Upper lobe of left lung (tissue), 6 donors: Measurements from ENCODE around the gene FHOD3. TPM values are rescaled to one million over a fixed set of nuclear protein-coding genes. Genes with fewer than 3 reads are reported as not detected.

Experiments used
- ATAC-seq, 2 donors: fragments of 200-7000 bp; cut with Tn5 transposase; one replicate each; pipeline ENCODE4 v1.9.1; 2022; ENCODE audit warnings: mild to moderate bottlenecking in 2 of 2, moderate library complexity in 2 of 2; ENCODE audit not compliant: low FRiP score in 2 of 2
- DNase-seq, 2 donors: peaks; one replicate each; pipeline ENCODE4 v3.0.0-alpha.2; 2019 to 2020
- H3K27ac ChIP-seq, 4 donors: fragments of 200-600 bp; sonication (generic); one replicate each; pipeline ENCODE4 v1.5.1; 2016 to 2019
- H3K27me3 ChIP-seq, 4 donors: fragments of 200-600 bp; sonication (generic); one replicate each; pipeline ENCODE4 v1.5.1; 2017 to 2019
- H3K36me3 ChIP-seq, 4 donors: fragments of 200-600 bp; sonication (generic); one replicate each; pipeline ENCODE4 v1.5.1; 2016 to 2019
- H3K4me1 ChIP-seq, 4 donors: fragments of 200-600 bp; sonication (generic); one replicate each; pipeline ENCODE4 v1.5.1; 2018 to 2019
- H3K4me3 ChIP-seq, 4 donors: fragments of 200-600 bp; sonication (generic); one replicate each; pipeline ENCODE4 v1.5.1; 2017 to 2019; ENCODE audit warnings: mild to moderate bottlenecking in 2 of 4, moderate library complexity in 1 of 4
- H3K9me3 ChIP-seq, 4 donors: fragments of 200-600 bp; sonication (generic); one replicate each; pipeline ENCODE4 v1.5.1; 2018 to 2019
- CTCF ChIP-seq, 6 experiments: fragments of 450-650 bp in 4 of 6; fragments of 200-600 bp in 2 of 6; sonication (generic) in 2 of 6; IDR thresholded peaks; one replicate each; pipeline ENCODE4 v1.5.1; 2016 to 2019; ENCODE audit warnings: antibody characterized with exemption in 6 of 6
- EP300 ChIP-seq, 4 donors: sonication (generic); formaldehyde crosslinking; IDR thresholded peaks; one replicate each; pipeline ENCODE4 v1.5.1; 2017; ENCODE audit warnings: antibody characterized with exemption in 4 of 4, control low read depth in 2 of 4
- POLR2A ChIP-seq, 4 donors: fragments of 450-650 bp; IDR thresholded peaks; one replicate each; pipeline ENCODE4 v1.5.1; 2016 to 2017; ENCODE audit warnings: antibody characterized with exemption in 4 of 4, mild to moderate bottlenecking in 2 of 4
- POLR2AphosphoS5 ChIP-seq, 2 donors: sonication (generic); formaldehyde crosslinking; IDR thresholded peaks; one replicate each; pipeline ENCODE4 v1.5.1; 2017; ENCODE audit warnings: antibody characterized with exemption in 2 of 2
- WGBS, 2 donors: methylation state at CpG; one replicate each; pipeline ENCODE4 v1.1.5; 2017 to 2018; 5-methylcytosine and 5-hydroxymethylcytosine counted together
- total RNA-seq, 6 donors: library from RNA; depleted of rRNA in 4 of 6; stranded (reverse); fragments of >200 nt in 4 of 6; gene quantifications; one replicate each; pipeline versions ENCODE4 v1.1.0 to v1.2.1, GENCODE V29; 2016 to 2021
- donor health status: DM: no; HTN: no; CAD: no; lungs with moderate emphysema.
- donor health status: DM: no; HTN: yes; CAD: no; lungs with severe emphysema.

FHOD3 gene
- total RNA-seq, 6 donors from 2014 or later = 0.40 to 4.8 (median 2.8) TPM

- Histone ChIP-seq H3K27me3 (no peaks in the 10 kb centered on the region), H3K4me1 (no peaks in the 10 kb centered on the region), H3K27ac (no peak overlapping the region), H3K36me3 (no peaks in the 10 kb centered on the region), H3K4me3 (no peak overlapping the region), H3K9me3 (no peaks in the 10 kb centered on the region)
- 82 to 93% methylated on average over 6 of the region's 6 CpGs for WGBS, 2 donors
- no peak for TF ChIP-seq EP300 (IDR thresholded peaks at IDR 0.05)
- no peak for TF ChIP-seq CTCF (IDR thresholded peaks at IDR 0.05)
- no peak for TF ChIP-seq POLR2AphosphoS5 (IDR thresholded peaks at IDR 0.05)
- TF ChIP-seq POLR2A (IDR thresholded peaks at IDR 0.05) = no peak
- ATAC-seq (no peak), DNase-seq (no peak)
Observed at GRCh38 chr18:36595818-36596215, 298.3 kb downstream of the FHOD3 start.

GRCh38 chr18:36597636-36598035, 300.1 kb downstream of the FHOD3 start:
- Histone ChIP-seq H3K4me3 (no peak overlapping the region), H3K27me3 (no peaks in the 10 kb centered on the region), H3K9me3 (no peaks in the 10 kb centered on the region), H3K36me3 (no peaks in the 10 kb centered on the region), H3K4me1 (no peaks in the 10 kb centered on the region), H3K27ac (no peak overlapping the region)
- ATAC-seq (no peak), DNase-seq (no peak)
- WGBS, 2 donors = 88 to 94% methylated on average over 4 of the region's 4 CpGs
- TF ChIP-seq POLR2A (IDR thresholded peaks at IDR 0.05) (no peak), CTCF (IDR thresholded peaks at IDR 0.05) (no peak), POLR2AphosphoS5 (IDR thresholded peaks at IDR 0.05) (no peak), EP300 (IDR thresholded peaks at IDR 0.05) (no peak)

GRCh38 chr18:36600548-36600947, 303.0 kb downstream of the FHOD3 start:
- TF ChIP-seq POLR2A (IDR thresholded peaks at IDR 0.05) = no peak
- TF ChIP-seq EP300 (IDR thresholded peaks at IDR 0.05) = no peak
- no peak for TF ChIP-seq POLR2AphosphoS5 (IDR thresholded peaks at IDR 0.05)
- no peak for TF ChIP-seq CTCF (IDR thresholded peaks at IDR 0.05)
- H3K27ac ChIP-seq = no peak overlapping the region
- no peaks in the 10 kb centered on the region for H3K27me3 ChIP-seq
- H3K36me3 ChIP-seq = no peaks in the 10 kb centered on the region
- no peak overlapping the region for H3K4me3 ChIP-seq
- no peak for ATAC-seq
- H3K9me3 ChIP-seq = no peaks in the 10 kb centered on the region
- H3K4me1 ChIP-seq = no peaks in the 10 kb centered on the region
- WGBS, 2 donors = 87 to 88% methylated on average over 3 of the region's 3 CpGs
- DNase-seq = no peak

GRCh38 chr18:36601316-36601715, 303.8 kb downstream of the FHOD3 start:
- no peak overlapping the region for H3K4me3 ChIP-seq
- H3K27me3 ChIP-seq = no peaks in the 10 kb centered on the region
- H3K36me3 ChIP-seq = no peaks in the 10 kb centered on the region
- no peak for TF ChIP-seq CTCF (IDR thresholded peaks at IDR 0.05)
- no peak for TF ChIP-seq EP300 (IDR thresholded peaks at IDR 0.05)
- TF ChIP-seq POLR2A (IDR thresholded peaks at IDR 0.05) = no peak
- TF ChIP-seq POLR2AphosphoS5 (IDR thresholded peaks at IDR 0.05) = no peak
- H3K4me1 ChIP-seq = no peaks in the 10 kb centered on the region
- WGBS, 2 donors = 43 to 79% methylated on average over 1 of the region's 1 CpG
- ATAC-seq = no peak
- no peak for DNase-seq
- no peak overlapping the region for H3K27ac ChIP-seq
- H3K9me3 ChIP-seq = no peaks in the 10 kb centered on the region

GRCh38 chr18:36602071-36602470, 304.6 kb downstream of the FHOD3 start:
- H3K27ac ChIP-seq = no peak overlapping the region
- H3K4me3 ChIP-seq = no peak overlapping the region
- TF ChIP-seq EP300 (IDR thresholded peaks at IDR 0.05) = no peak
- TF ChIP-seq POLR2AphosphoS5 (IDR thresholded peaks at IDR 0.05) = no peak
- TF ChIP-seq POLR2A (IDR thresholded peaks at IDR 0.05) = no peak
- no peak for TF ChIP-seq CTCF (IDR thresholded peaks at IDR 0.05)
- ATAC-seq (no peak), DNase-seq (no peak)
- no peaks in the 10 kb centered on the region for H3K27me3 ChIP-seq
- no peaks in the 10 kb centered on the region for H3K4me1 ChIP-seq
- 87 to 97% methylated on average over 2 of the region's 2 CpGs for WGBS, 2 donors
- H3K36me3 ChIP-seq = no peaks in the 10 kb centered on the region
- no peaks in the 10 kb centered on the region for H3K9me3 ChIP-seq
